ENCODE data around the gene WAC. TPM values are rescaled to one million over a fixed set of nuclear protein-coding genes. Genes with fewer than 3 reads are reported as not detected.
A peak's percentile ranks its signal among the peaks of the same experiment; 100 is the strongest.

Gene WAC
- polyA plus RNA-seq, 1 donor from 2014 or later = 63.9 TPM

DNA sequence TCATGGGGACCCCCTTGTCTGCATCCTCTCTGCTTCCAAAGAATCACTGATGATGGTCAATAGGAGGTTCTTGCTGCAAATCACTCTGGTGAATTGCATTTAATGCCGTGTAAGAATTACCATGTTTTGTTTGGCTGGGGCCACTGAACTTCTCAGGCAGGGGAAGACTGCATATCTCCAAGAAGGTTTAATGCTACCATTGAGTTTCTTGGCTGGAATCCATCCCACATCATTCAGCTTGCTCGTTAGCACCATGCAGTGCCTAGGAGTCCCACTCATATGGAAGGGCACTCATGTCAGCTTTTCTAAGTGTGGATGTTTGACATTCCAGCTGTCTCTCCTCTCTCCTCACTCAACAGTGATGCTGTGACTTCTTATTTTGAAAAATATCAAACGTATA is 94.2 kb downstream of the WAC start:
- H3K9ac ChIP-seq (ENCODE audit: low read length) = no peak overlapping the region
- no peaks in the 10 kb centered on the region for H3K79me2 ChIP-seq (replicated peaks; ENCODE audit: insufficient read depth, low read length)
- H3K27me3 ChIP-seq (ENCODE audit: insufficient read depth, low read depth, low read length) = no peaks in the 10 kb centered on the region
- no peaks in the 10 kb centered on the region for H3F3A ChIP-seq (ENCODE audit: insufficient read depth, low read length, poor library complexity, severe bottlenecking)
- H3K4me2 ChIP-seq (ENCODE audit: low read length) = no peak overlapping the region
- no peak overlapping the region for H2AFZ ChIP-seq (ENCODE audit: low read depth, low read length)
- no peak overlapping the region for H3K4me3 ChIP-seq (ENCODE audit: low read length)
- H3K36me3 ChIP-seq (ENCODE audit: insufficient read depth, low read length) = peaks cover 4% of the 10 kb centered on the region
- H3K9me2 ChIP-seq (ENCODE audit: insufficient read depth, low read length) = no peaks in the 10 kb centered on the region
- H3K27ac ChIP-seq (ENCODE audit: low read length) = no peak overlapping the region
- H4K20me1 ChIP-seq (ENCODE audit: insufficient read depth) = no peaks in the 10 kb centered on the region
- H3K9me3 ChIP-seq (ENCODE audit: low read length) = no peaks in the 10 kb centered on the region
- no peak for TF ChIP-seq SMC3 (conservative IDR thresholded peaks at IDR 0.05; ENCODE audit: poor library complexity)
- TF ChIP-seq, protein P1, sequence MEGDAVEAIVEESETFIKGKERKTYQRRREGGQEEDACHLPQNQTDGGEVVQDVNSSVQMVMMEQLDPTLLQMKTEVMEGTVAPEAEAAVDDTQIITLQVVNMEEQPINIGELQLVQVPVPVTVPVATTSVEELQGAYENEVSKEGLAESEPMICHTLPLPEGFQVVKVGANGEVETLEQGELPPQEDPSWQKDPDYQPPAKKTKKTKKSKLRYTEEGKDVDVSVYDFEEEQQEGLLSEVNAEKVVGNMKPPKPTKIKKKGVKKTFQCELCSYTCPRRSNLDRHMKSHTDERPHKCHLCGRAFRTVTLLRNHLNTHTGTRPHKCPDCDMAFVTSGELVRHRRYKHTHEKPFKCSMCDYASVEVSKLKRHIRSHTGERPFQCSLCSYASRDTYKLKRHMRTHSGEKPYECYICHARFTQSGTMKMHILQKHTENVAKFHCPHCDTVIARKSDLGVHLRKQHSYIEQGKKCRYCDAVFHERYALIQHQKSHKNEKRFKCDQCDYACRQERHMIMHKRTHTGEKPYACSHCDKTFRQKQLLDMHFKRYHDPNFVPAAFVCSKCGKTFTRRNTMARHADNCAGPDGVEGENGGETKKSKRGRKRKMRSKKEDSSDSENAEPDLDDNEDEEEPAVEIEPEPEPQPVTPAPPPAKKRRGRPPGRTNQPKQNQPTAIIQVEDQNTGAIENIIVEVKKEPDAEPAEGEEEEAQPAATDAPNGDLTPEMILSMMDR (IDR thresholded peaks at IDR 0.05; ENCODE audit: poor library complexity, severe bottlenecking) = no peak
- no peak for TF ChIP-seq POLR2AphosphoS5 (IDR thresholded peaks at IDR 0.05)
- TF ChIP-seq, protein P2, sequence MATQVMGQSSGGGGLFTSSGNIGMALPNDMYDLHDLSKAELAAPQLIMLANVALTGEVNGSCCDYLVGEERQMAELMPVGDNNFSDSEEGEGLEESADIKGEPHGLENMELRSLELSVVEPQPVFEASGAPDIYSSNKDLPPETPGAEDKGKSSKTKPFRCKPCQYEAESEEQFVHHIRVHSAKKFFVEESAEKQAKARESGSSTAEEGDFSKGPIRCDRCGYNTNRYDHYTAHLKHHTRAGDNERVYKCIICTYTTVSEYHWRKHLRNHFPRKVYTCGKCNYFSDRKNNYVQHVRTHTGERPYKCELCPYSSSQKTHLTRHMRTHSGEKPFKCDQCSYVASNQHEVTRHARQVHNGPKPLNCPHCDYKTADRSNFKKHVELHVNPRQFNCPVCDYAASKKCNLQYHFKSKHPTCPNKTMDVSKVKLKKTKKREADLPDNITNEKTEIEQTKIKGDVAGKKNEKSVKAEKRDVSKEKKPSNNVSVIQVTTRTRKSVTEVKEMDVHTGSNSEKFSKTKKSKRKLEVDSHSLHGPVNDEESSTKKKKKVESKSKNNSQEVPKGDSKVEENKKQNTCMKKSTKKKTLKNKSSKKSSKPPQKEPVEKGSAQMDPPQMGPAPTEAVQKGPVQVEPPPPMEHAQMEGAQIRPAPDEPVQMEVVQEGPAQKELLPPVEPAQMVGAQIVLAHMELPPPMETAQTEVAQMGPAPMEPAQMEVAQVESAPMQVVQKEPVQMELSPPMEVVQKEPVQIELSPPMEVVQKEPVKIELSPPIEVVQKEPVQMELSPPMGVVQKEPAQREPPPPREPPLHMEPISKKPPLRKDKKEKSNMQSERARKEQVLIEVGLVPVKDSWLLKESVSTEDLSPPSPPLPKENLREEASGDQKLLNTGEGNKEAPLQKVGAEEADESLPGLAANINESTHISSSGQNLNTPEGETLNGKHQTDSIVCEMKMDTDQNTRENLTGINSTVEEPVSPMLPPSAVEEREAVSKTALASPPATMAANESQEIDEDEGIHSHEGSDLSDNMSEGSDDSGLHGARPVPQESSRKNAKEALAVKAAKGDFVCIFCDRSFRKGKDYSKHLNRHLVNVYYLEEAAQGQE (IDR thresholded peaks at IDR 0.05; ENCODE audit: borderline replicate concordance) = no peak
- no peak for TF ChIP-seq EP300 (conservative IDR thresholded peaks at IDR 0.05; ENCODE audit: poor library complexity, severe bottlenecking)
- TF ChIP-seq RAD21 (conservative IDR thresholded peaks at IDR 0.05) = no peak
- no peak for TF ChIP-seq EZH2 (IDR thresholded peaks at IDR 0.05; ENCODE audit: borderline replicate concordance, insufficient read depth, low read length, poor library complexity, severe bottlenecking)
- no peak for TF ChIP-seq TAF1 (IDR thresholded peaks at IDR 0.05; ENCODE audit: low read depth)
- no peak for TF ChIP-seq MXI1 (conservative IDR thresholded peaks at IDR 0.05; ENCODE audit: poor library complexity, severe bottlenecking)

DNA sequence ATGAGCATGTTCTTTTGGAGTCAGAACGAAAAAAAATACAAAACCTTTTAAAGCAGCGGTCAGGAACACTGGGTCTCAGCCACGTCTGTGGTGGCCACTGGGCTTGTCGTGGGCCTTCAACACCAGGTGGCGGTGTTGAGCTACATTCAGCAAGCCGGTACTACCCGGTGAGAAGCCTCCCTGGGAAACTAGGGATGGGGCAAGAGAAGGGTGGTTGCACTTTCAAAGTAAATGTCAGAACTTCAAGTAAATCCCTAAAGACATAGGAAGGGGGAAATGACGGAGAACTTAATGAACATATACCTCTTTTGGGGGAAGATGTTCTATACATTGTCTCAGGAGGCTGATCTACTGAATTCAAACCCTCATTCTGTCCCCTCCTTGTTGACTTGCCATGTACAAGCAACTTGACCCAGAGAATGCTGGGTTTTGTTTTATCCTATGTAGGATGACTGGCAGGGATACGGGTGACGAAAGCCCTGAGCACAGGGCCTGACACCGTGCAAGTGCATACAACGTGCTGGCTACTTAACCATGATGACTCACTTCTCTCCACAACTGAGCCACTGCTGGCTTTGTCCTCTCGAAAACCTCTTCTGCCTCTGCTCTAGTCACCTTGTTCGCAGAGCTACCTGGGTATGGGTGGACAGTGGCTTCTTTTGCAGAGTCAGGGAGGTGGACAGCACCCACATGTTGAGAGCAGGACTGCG is 95.4 kb downstream of the WAC start:
- Histone ChIP-seq H3K4me3 (ENCODE audit: low read length) (no peak overlapping the region), H3K9me2 (ENCODE audit: insufficient read depth, low read length) (no peaks in the 10 kb centered on the region), H3F3A (ENCODE audit: insufficient read depth, low read length, poor library complexity, severe bottlenecking) (no peaks in the 10 kb centered on the region), H3K4me2 (ENCODE audit: low read length) (no peak overlapping the region), H3K27ac (ENCODE audit: low read length) (no peak overlapping the region), H3K27me3 (ENCODE audit: insufficient read depth, low read depth, low read length) (no peaks in the 10 kb centered on the region), H3K36me3 (ENCODE audit: insufficient read depth, low read length) (peaks cover 4% of the 10 kb centered on the region), H2AFZ (ENCODE audit: low read depth, low read length) (no peak overlapping the region), H3K9me3 (ENCODE audit: low read length) (no peaks in the 10 kb centered on the region), H3K79me2 (replicated peaks; ENCODE audit: insufficient read depth, low read length) (no peaks in the 10 kb centered on the region), H4K20me1 (ENCODE audit: insufficient read depth) (no peaks in the 10 kb centered on the region), H3K9ac (ENCODE audit: low read length) (no peak overlapping the region)
- TF ChIP-seq, protein P2 (IDR thresholded peaks at IDR 0.05; ENCODE audit: borderline replicate concordance) = no peak
- TF ChIP-seq, protein P1 (IDR thresholded peaks at IDR 0.05; ENCODE audit: poor library complexity, severe bottlenecking) = peak; percentile 58
- TF ChIP-seq SMC3 (conservative IDR thresholded peaks at IDR 0.05; ENCODE audit: poor library complexity) = peak; percentile 51
- TF ChIP-seq RAD21 (conservative IDR thresholded peaks at IDR 0.05) = peak; percentile 52
